ENCODE data around the gene PTPRR.

DNA sequence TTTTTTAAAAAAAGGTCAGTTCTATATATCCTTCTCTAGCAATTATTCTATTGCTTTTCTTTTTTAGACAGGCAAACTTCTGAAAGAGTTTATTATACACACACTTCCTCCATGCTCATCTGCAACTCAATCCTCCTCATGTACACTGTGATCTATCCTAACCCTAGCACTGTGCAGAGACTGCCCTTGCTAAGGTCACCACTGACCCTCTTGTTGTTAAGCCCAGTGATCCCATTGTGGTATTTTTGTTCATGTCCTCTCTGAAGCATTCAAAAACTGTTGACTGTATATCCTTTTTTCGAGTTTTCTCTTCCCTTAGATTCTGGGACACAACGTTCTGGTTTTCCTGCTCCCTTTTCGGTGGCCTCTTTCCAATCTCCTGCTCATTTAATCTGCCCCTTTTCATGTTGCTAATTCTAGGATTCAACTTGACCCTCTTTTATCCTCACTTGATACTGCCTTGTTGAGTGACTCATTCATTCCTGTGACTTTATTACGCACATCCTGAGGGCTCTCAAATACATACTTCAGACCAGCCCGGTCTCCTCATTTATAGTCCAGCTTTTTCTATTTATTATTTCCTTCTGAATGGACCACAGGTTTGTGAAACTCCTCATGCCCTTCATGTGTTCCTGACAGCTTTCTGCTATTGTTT, 229.4 kb downstream of the PTPRR start:
- TF ChIP-seq YY1 (IDR thresholded peaks at IDR 0.05) (no peak), NR2F2 (IDR thresholded peaks at IDR 0.05) (peak; percentile 90), SP1 (IDR thresholded peaks at IDR 0.05) (peak; percentile 66), RAD21 (IDR thresholded peaks at IDR 0.05) (peak in 1 of 2 donors; percentile 16)
- TF ChIP-seq, protein P1, sequence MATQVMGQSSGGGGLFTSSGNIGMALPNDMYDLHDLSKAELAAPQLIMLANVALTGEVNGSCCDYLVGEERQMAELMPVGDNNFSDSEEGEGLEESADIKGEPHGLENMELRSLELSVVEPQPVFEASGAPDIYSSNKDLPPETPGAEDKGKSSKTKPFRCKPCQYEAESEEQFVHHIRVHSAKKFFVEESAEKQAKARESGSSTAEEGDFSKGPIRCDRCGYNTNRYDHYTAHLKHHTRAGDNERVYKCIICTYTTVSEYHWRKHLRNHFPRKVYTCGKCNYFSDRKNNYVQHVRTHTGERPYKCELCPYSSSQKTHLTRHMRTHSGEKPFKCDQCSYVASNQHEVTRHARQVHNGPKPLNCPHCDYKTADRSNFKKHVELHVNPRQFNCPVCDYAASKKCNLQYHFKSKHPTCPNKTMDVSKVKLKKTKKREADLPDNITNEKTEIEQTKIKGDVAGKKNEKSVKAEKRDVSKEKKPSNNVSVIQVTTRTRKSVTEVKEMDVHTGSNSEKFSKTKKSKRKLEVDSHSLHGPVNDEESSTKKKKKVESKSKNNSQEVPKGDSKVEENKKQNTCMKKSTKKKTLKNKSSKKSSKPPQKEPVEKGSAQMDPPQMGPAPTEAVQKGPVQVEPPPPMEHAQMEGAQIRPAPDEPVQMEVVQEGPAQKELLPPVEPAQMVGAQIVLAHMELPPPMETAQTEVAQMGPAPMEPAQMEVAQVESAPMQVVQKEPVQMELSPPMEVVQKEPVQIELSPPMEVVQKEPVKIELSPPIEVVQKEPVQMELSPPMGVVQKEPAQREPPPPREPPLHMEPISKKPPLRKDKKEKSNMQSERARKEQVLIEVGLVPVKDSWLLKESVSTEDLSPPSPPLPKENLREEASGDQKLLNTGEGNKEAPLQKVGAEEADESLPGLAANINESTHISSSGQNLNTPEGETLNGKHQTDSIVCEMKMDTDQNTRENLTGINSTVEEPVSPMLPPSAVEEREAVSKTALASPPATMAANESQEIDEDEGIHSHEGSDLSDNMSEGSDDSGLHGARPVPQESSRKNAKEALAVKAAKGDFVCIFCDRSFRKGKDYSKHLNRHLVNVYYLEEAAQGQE (IDR thresholded peaks at IDR 0.05), result no peak
- TF ChIP-seq, protein P2, sequence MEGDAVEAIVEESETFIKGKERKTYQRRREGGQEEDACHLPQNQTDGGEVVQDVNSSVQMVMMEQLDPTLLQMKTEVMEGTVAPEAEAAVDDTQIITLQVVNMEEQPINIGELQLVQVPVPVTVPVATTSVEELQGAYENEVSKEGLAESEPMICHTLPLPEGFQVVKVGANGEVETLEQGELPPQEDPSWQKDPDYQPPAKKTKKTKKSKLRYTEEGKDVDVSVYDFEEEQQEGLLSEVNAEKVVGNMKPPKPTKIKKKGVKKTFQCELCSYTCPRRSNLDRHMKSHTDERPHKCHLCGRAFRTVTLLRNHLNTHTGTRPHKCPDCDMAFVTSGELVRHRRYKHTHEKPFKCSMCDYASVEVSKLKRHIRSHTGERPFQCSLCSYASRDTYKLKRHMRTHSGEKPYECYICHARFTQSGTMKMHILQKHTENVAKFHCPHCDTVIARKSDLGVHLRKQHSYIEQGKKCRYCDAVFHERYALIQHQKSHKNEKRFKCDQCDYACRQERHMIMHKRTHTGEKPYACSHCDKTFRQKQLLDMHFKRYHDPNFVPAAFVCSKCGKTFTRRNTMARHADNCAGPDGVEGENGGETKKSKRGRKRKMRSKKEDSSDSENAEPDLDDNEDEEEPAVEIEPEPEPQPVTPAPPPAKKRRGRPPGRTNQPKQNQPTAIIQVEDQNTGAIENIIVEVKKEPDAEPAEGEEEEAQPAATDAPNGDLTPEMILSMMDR (IDR thresholded peaks at IDR 0.05; ENCODE audit: low read depth, low read length, missing input control), result no peak
- TF ChIP-seq, protein P3, sequence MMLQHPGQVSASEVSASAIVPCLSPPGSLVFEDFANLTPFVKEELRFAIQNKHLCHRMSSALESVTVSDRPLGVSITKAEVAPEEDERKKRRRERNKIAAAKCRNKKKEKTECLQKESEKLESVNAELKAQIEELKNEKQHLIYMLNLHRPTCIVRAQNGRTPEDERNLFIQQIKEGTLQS (IDR thresholded peaks at IDR 0.05), result no peak

Data from liver (tissue), 3 donors.